Measurements from ENCODE around the gene USP38.

Gene USP38

GRCh38 chr4:143183513-143184216 is 1.1 kb upstream of the USP38 start:
- Histone ChIP-seq H2AFZ (ENCODE audit: low read depth, low read length) (peak overlapping the region; percentile 62; the same call in 1 of the 2 replicates), H3K9me3 (ENCODE audit: insufficient read depth, low read length) (no peaks in the 10 kb centered on the region), H3K4me2 (ENCODE audit: low read length) (peak overlapping the region; percentile 92), H3K9ac (ENCODE audit: low read length) (peak overlapping the region; percentile 73), H4K20me1 (ENCODE audit: insufficient read depth, low read length) (peaks cover 29% of the 10 kb centered on the region), H3K36me3 (replicated peaks; ENCODE audit: low read depth, low read length) (peaks cover 9% of the 10 kb centered on the region), H3K27ac (ENCODE audit: low read length) (peak overlapping the region; percentile 74), H3K4me1 (ENCODE audit: low read length) (peaks cover 27% of the 10 kb centered on the region), H3K4me3 (ENCODE audit: low read length) (peak overlapping the region; percentile 85), H3K79me2 (ENCODE audit: low read length) (peaks cover 61% of the 10 kb centered on the region), H3K27me3 (ENCODE audit: low read depth, low read length) (no peaks in the 10 kb centered on the region)
- TF ChIP-seq CTCF (IDR thresholded peaks at IDR 0.05; ENCODE audit: low read depth, low read length), result no peak
- TF ChIP-seq EZH2phosphoT487 (IDR thresholded peaks at IDR 0.05; ENCODE audit: low read depth), result no peak

GRCh38 chr4:143184217-143184502 is 557 bp upstream of the USP38 start:
- Histone ChIP-seq H3K36me3 (replicated peaks; ENCODE audit: low read depth, low read length) (peaks cover 9% of the 10 kb centered on the region), H4K20me1 (ENCODE audit: insufficient read depth, low read length) (peaks cover 32% of the 10 kb centered on the region), H3K4me2 (ENCODE audit: low read length) (peak overlapping the region; percentile 92), H3K27me3 (ENCODE audit: low read depth, low read length) (no peaks in the 10 kb centered on the region), H3K9ac (ENCODE audit: low read length) (peak overlapping the region; percentile 73), H3K4me1 (ENCODE audit: low read length) (peaks cover 32% of the 10 kb centered on the region), H3K9me3 (ENCODE audit: insufficient read depth, low read length) (no peaks in the 10 kb centered on the region), H3K4me3 (ENCODE audit: low read length) (peak overlapping the region; percentile 85), H3K27ac (ENCODE audit: low read length) (peak overlapping the region; percentile 74), H2AFZ (ENCODE audit: low read depth, low read length) (peak overlapping the region; percentile 62), H3K79me2 (ENCODE audit: low read length) (peaks cover 66% of the 10 kb centered on the region)
- TF ChIP-seq CTCF (IDR thresholded peaks at IDR 0.05; ENCODE audit: low read depth, low read length) (no peak), EZH2phosphoT487 (IDR thresholded peaks at IDR 0.05; ENCODE audit: low read depth) (no peak)

- peaks cover 45% of the 10 kb centered on the region for H3K4me1 ChIP-seq (ENCODE audit: low read length)
Observed at GRCh38 chr4:143185253-143186107, 763 bp downstream of the USP38 start.

More at GRCh38 chr4:143185253-143186107, 763 bp downstream of the USP38 start:
- peak overlapping the region; percentile 85 for H3K4me3 ChIP-seq (ENCODE audit: low read length)
- H3K4me2 ChIP-seq (ENCODE audit: low read length), result peak overlapping the region; percentile 86
- H3K79me2 ChIP-seq (ENCODE audit: low read length), result peaks cover 79% of the 10 kb centered on the region
- TF ChIP-seq CTCF (IDR thresholded peaks at IDR 0.05; ENCODE audit: low read depth, low read length) (no peak; the same call in 1 of the 2 replicates), EZH2phosphoT487 (IDR thresholded peaks at IDR 0.05; ENCODE audit: low read depth) (no peak)
- H2AFZ ChIP-seq (ENCODE audit: low read depth, low read length), result peak overlapping the region; percentile 43; the same call in 1 of the 2 replicates
- H3K9ac ChIP-seq (ENCODE audit: low read length), result peak overlapping the region; percentile 80
- peak overlapping the region; percentile 74 for H3K27ac ChIP-seq (ENCODE audit: low read length)
- H4K20me1 ChIP-seq (ENCODE audit: insufficient read depth, low read length), result peaks cover 42% of the 10 kb centered on the region
- H3K27me3 ChIP-seq (ENCODE audit: low read depth, low read length), result no peaks in the 10 kb centered on the region
- H3K36me3 ChIP-seq (replicated peaks; ENCODE audit: low read depth, low read length), result peaks cover 17% of the 10 kb centered on the region
- no peaks in the 10 kb centered on the region for H3K9me3 ChIP-seq (ENCODE audit: insufficient read depth, low read length)

Measured in OCI-LY3 (cell line).